K562 treated with DMSO at 1 percent for 24 hours (cell line): ENCODE results near the gene PFDN1. TPM values are rescaled to one million over a fixed set of nuclear protein-coding genes. Genes with fewer than 3 reads are reported as not detected.

Experiments
- total RNA-seq: library from RNA; unstranded; fragments of 300-600 nt; gene quantifications from 2 replicates; pipeline ENCODE4 v1.2.3, GENCODE V29; 2022; ENCODE audit warnings: low read depth; ENCODE audit not compliant: insufficient read depth

Gene PFDN1, protein sequence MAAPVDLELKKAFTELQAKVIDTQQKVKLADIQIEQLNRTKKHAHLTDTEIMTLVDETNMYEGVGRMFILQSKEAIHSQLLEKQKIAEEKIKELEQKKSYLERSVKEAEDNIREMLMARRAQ
- total RNA-seq, result 60.2 and 74.2 TPM in 2 replicates

DNA sequence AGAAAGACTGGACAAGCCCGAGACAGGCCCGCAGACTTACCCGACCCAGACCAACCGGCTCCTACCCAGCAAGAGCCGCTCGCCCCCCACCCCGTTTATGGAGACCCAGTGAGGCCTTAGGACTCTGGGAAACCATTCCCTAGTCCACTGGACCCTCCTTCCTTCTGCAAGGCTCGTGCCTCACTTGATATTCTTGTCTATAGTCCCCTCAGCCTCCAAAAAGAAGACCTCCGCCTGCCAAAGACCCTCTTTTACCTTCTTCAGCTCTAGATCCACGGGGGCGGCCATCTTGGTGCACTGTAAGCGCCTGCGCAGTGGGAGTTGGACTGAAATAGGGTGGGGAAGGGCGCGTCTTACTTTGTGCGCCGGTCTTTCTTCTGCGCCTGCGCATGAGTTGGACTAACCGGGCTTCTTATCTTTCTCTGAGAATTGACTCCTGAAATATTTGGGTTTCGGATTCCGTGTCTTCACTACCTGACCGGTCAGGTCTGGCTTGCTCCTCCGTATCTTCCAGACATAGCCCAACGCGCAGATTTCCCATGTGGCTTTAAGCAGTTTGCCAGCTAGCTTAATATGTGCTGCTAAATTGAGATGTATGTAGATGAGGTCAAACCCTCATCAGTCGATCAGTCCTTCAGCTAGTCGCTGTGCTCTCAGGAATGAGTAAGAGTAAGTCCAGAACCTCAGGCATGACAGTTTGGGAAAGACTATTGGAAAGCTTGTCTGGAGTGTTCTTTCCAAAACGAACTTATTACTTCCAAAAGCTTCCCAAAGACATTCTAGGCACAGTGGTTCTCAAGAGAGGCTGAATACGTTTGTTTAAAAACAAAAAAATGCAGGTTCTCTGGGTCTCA is at the start of gene PFDN1:
PFDN1 (minus strand) TSS at position 316 of the 854 bp plus-strand sequence; CDS start at position 288, 28 bp downstream.

GRCh38 chr5:140346348-140347221 is 43.7 kb upstream of the PFDN1 start, which contains the start of gene HBEGF:
TSS of gene HBEGF (minus strand) at chr5:140346603. CDS start at chr5:140346328, 275 bp downstream.

Other genes with a start within 250 kb of the PFDN1 start
- 13.0 and 13.8 TPM in 2 replicates for gene PURA, start 189.0 kb downstream of the PFDN1 start, total RNA-seq
- 0.57 and 1.1 TPM in 2 replicates for gene IGIP, start 177.2 kb downstream of the PFDN1 start, total RNA-seq
- 117 and 123 TPM in 2 replicates for gene CYSTM1, start 127.9 kb downstream of the PFDN1 start, total RNA-seq
- 2.8 and 4.2 TPM in 2 replicates for gene HBEGF, start 43.5 kb upstream of the PFDN1 start, total RNA-seq
- not detected in 2 replicates for gene SLC4A9, start 57.1 kb upstream of the PFDN1 start, total RNA-seq
- 64.2 and 71.0 TPM in 2 replicates for gene ANKHD1, start 98.7 kb upstream of the PFDN1 start, total RNA-seq
- gene EIF4EBP3, start 244.6 kb upstream of the PFDN1 start, total RNA-seq, result 8.6 and 10.4 TPM in 2 replicates